DMS53 (cell line): Measurements from ENCODE around the gene HS2ST1.
A peak's percentile ranks its signal among the peaks of the same experiment; 100 is the strongest.
"Not testable (repeated sequence)": the region's sequence is repeated elsewhere in the genome, so short reads cannot be mapped to it uniquely, and the experiment has no call there.

ENCODE experiments used
- DNase-seq: peaks from one replicate; lab custom pipeline; 2025; lab: John Stamatoyannopoulos, UW

The HS2ST1 gene

GRCh38 chr1:86971778-86972177 is 57.3 kb downstream of the HS2ST1 start:
- no peak for DNase-seq

GRCh38 chr1:86972262-86972661 is 57.8 kb downstream of the HS2ST1 start:
- DNase-seq: no peak

GRCh38 chr1:86975993-86976550 is 61.6 kb downstream of the HS2ST1 start:
- DNase-seq: no peak

GRCh38 chr1:86976664-86977063 is 62.2 kb downstream of the HS2ST1 start:
- no peak for DNase-seq

- DNase-seq: no peak
These were observed 67.2 kb downstream of the HS2ST1 start for GRCh38 chr1:86981482-86982213.

- DNase-seq: not testable (repeated sequence)
These were observed 69.2 kb downstream of the HS2ST1 start for GRCh38 chr1:86983677-86984076.

- DNase-seq: no peak
These were observed 73.0 kb downstream of the HS2ST1 start for GRCh38 chr1:86987446-86987845.

- no peak for DNase-seq
These were observed 74.4 kb downstream of the HS2ST1 start for GRCh38 chr1:86988835-86989234.

GRCh38 chr1:86989690-86990089 is 75.3 kb downstream of the HS2ST1 start:
- DNase-seq: not testable (repeated sequence)

- no peak for DNase-seq
These were observed 76.4 kb downstream of the HS2ST1 start for GRCh38 chr1:86990826-86991225.

GRCh38 chr1:86991549-86992186 is 77.2 kb downstream of the HS2ST1 start:
- DNase-seq: no peak

GRCh38 chr1:86992861-86993260 is 78.4 kb downstream of the HS2ST1 start:
- DNase-seq: peak; percentile 25

GRCh38 chr1:86993269-86993985 is 79.0 kb downstream of the HS2ST1 start:
- peak; percentile 68 for DNase-seq

GRCh38 chr1:86994061-86994460 is 79.6 kb downstream of the HS2ST1 start:
- DNase-seq: no peak

GRCh38 chr1:86997538-86997937 is 83.1 kb downstream of the HS2ST1 start:
- no peak for DNase-seq

- no peak for DNase-seq
These were observed 83.8 kb downstream of the HS2ST1 start for GRCh38 chr1:86998280-86998679.

- no peak for DNase-seq
These were observed 84.3 kb downstream of the HS2ST1 start for GRCh38 chr1:86998727-86999126.

- no peak for DNase-seq
These were observed 86.0 kb downstream of the HS2ST1 start for GRCh38 chr1:87000460-87000859.

GRCh38 chr1:87004857-87005256 is 90.4 kb downstream of the HS2ST1 start:
- no peak for DNase-seq

GRCh38 chr1:87007323-87007722 is 92.9 kb downstream of the HS2ST1 start:
- no peak for DNase-seq

GRCh38 chr1:87013385-87013784 is 99.0 kb downstream of the HS2ST1 start:
- not testable (repeated sequence) for DNase-seq

GRCh38 chr1:87017998-87018672 is 103.7 kb downstream of the HS2ST1 start:
- DNase-seq: peak; percentile 70
